ENCODE measurements around the gene SLAMF9. TPM values are rescaled to one million over a fixed set of nuclear protein-coding genes. Genes with fewer than 3 reads are reported as not detected.

The SLAMF9 gene
- total and polyA plus RNA-seq, 2 donors (not counting 3 experiments of a cell fraction or from before 2014, with no cell fraction given): not detected

- ChIA-PET POLR2A (no interaction called here), CTCF (interaction anchor here (1.7 to 13.3 kb wide), 2 partner anchors 63 to 144 kb away, joined by 7 to 169 read pairs; no protein-coding TSS in a partner anchor)
- Histone ChIP-seq H3K27me3 (ENCODE audit: control insufficient read depth in 2 of 2, insufficient read depth in 2 of 2, low read length in 2 of 2) (peaks cover 24 to 30% of the 10 kb centered on the region in 2 experiments), H3K9ac (replicated peaks; ENCODE audit: extremely low read depth, insufficient read depth, low read length) (no peak overlapping the region), H3K9me3 (replicated peaks; ENCODE audit: control insufficient read depth, insufficient read depth, low read length) (no peaks in the 10 kb centered on the region), H3K4me2 (ENCODE audit: insufficient read depth, low read length) (no peak overlapping the region), H3K36me3 (ENCODE audit: control insufficient read depth in 2 of 2, extremely low read depth in 1 of 2, insufficient read depth in 2 of 2, low read length in 2 of 2) (no peaks in the 10 kb centered on the region), H3K79me2 (ENCODE audit: control insufficient read depth, insufficient read depth, low read length) (no peaks in the 10 kb centered on the region), H4K20me1 (replicated peaks; ENCODE audit: control insufficient read depth, extremely low read depth, insufficient read depth, low read length) (no peaks in the 10 kb centered on the region), H3K9me1 (replicated peaks; ENCODE audit: control insufficient read depth, extremely low read depth, insufficient read depth, low read length) (no peaks in the 10 kb centered on the region), H2AFZ (ENCODE audit: low read depth, low read length) (no peak overlapping the region), H3K27ac (ENCODE audit: insufficient read depth, low read depth, low read length) (no peak overlapping the region), H3K4me1 (ENCODE audit: control insufficient read depth, extremely low read depth, insufficient read depth, low read length) (peaks cover 5% of the 10 kb centered on the region), H3K4me3 (replicated peaks in 1 of 3; ENCODE audit: insufficient read depth in 1 of 3, low read depth in 1 of 3, low read length in 3 of 3) (no peak overlapping the region)
- BruUV-seq (replicated peaks): no TSS peak
- intact Hi-C loops (cut with micrococcal nuclease): no loop called here
- dilution Hi-C loops (cut with MboI; ENCODE audit: extremely low pct_ligation_motif_present, low sequenced_read_pairs): no loop called here
- TF ChIP-seq POLR2AphosphoS5 (IDR thresholded peaks at IDR 0.05; ENCODE audit: insufficient read depth, low read depth, low read length): no peak
- no peak for TF ChIP-seq MYC (IDR thresholded peaks at IDR 0.05; ENCODE audit: low read depth, low read length)
- TF ChIP-seq EZH2 (IDR thresholded peaks at IDR 0.05; ENCODE audit: borderline replicate concordance, low read depth, low read length, severe bottlenecking): no peak
- no peak for TF ChIP-seq POLR2A (IDR thresholded peaks at IDR 0.05; ENCODE audit: low read depth, low read length)
- no peak for TF ChIP-seq CTCF (IDR thresholded peaks at IDR 0.05; ENCODE audit: extremely low read depth in 1 of 2, insufficient read depth in 1 of 2, low read depth in 1 of 2, low read length in 2 of 2)
- no peak for TF ChIP-seq JUN (IDR thresholded peaks at IDR 0.05; ENCODE audit: borderline replicate concordance, insufficient read depth, insufficient read length, low read depth)
- no peak for TF ChIP-seq GATA2 (IDR thresholded peaks at IDR 0.05; ENCODE audit: insufficient read depth, insufficient read length, low read depth, low read length)
- TF ChIP-seq FOS (IDR thresholded peaks at IDR 0.05; ENCODE audit: borderline replicate concordance, insufficient read depth, low read length): no peak
- TF ChIP-seq, protein P1, sequence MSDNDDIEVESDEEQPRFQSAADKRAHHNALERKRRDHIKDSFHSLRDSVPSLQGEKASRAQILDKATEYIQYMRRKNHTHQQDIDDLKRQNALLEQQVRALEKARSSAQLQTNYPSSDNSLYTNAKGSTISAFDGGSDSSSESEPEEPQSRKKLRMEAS (IDR thresholded peaks at IDR 0.05; ENCODE audit: insufficient read depth, insufficient read length): no peak
- no peak for FAIRE-seq
- no peak for DNase-seq (ENCODE audit: low read depth, low spot score)
Measured at GRCh38 chr1:159942632-159943277, 11.3 kb downstream of the SLAMF9 start.

All from endothelial cell of umbilical vein (primary cell).